Ascending aorta (tissue), 2 donors: ENCODE measurements around the gene PLPP3. TPM values are rescaled to one million over a fixed set of nuclear protein-coding genes. Genes with fewer than 3 reads are reported as not detected.

Experiments used
- DNase-seq, 2 donors: peaks; one replicate each; pipeline ENCODE4 v3.0.0-alpha.2; 2019; ENCODE audit warnings: low spot score in 2 of 2
- H3K27ac ChIP-seq, 2 donors: fragments of 200-600 bp; sonication (generic); one replicate each; pipeline ENCODE4 v1.5.1; 2016 to 2017; ENCODE audit warnings: mild to moderate bottlenecking in 1 of 2
- H3K27me3 ChIP-seq: fragments of 200-600 bp; sonication (generic); one replicate; pipeline ENCODE4 v1.5.1; 2017
- H3K36me3 ChIP-seq, 2 donors: fragments of 200-600 bp; sonication (generic); one replicate each; pipeline ENCODE4 v1.5.1; 2016
- H3K4me1 ChIP-seq, 2 donors: fragments of 200-600 bp; sonication (generic); one replicate each; pipeline ENCODE4 v1.5.1; 2016 to 2017; ENCODE audit warnings: mild to moderate bottlenecking in 1 of 2
- H3K4me3 ChIP-seq, 2 donors: fragments of 200-600 bp; sonication (generic); one replicate each; pipeline ENCODE4 v1.5.1; 2016 to 2017; ENCODE audit warnings: mild to moderate bottlenecking in 1 of 2
- H3K9me3 ChIP-seq, 2 donors: fragments of 200-600 bp; sonication (generic); one replicate each; pipeline ENCODE4 v1.5.1; 2016
- intact Hi-C: fragments of 100-400 bp; cut with DNase I; formaldehyde crosslinking; loops from one replicate; pipeline ENCODE4 v1.15.1; 2023
- total RNA-seq: library from RNA; depleted of rRNA; stranded (reverse); fragments of >200 nt; gene quantifications from one replicate; pipeline ENCODE4 v1.1.0, GENCODE V29; 2016
- TF ChIP-seq, protein P1 (sequence below), 3 experiments: fragments of 200-600 bp in 2 of 3; fragments of 450-650 bp in 1 of 3; sonication (generic) in 2 of 3; IDR thresholded peaks; one replicate each; pipeline ENCODE4 v1.5.1; 2016 to 2019; ENCODE audit warnings: antibody characterized with exemption in 3 of 3, mild to moderate bottlenecking in 1 of 3, moderate library complexity in 1 of 3

PLPP3 gene
- total RNA-seq, 1 donor from 2014 or later = 87.7 TPM

GRCh38 chr1:56457756-56458375 lies 121.5 kb downstream of the PLPP3 start:
- no peak overlapping the region for H3K27ac ChIP-seq
- no peak overlapping the region for H3K4me3 ChIP-seq
- H3K27me3 ChIP-seq = no peaks in the 10 kb centered on the region
- intact Hi-C loops = no loop called here
- no peak for DNase-seq
- TF ChIP-seq, protein P1, sequence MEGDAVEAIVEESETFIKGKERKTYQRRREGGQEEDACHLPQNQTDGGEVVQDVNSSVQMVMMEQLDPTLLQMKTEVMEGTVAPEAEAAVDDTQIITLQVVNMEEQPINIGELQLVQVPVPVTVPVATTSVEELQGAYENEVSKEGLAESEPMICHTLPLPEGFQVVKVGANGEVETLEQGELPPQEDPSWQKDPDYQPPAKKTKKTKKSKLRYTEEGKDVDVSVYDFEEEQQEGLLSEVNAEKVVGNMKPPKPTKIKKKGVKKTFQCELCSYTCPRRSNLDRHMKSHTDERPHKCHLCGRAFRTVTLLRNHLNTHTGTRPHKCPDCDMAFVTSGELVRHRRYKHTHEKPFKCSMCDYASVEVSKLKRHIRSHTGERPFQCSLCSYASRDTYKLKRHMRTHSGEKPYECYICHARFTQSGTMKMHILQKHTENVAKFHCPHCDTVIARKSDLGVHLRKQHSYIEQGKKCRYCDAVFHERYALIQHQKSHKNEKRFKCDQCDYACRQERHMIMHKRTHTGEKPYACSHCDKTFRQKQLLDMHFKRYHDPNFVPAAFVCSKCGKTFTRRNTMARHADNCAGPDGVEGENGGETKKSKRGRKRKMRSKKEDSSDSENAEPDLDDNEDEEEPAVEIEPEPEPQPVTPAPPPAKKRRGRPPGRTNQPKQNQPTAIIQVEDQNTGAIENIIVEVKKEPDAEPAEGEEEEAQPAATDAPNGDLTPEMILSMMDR (IDR thresholded peaks at IDR 0.05) = no peak
- H3K9me3 ChIP-seq = no peaks in the 10 kb centered on the region
- no peaks in the 10 kb centered on the region for H3K4me1 ChIP-seq
- no peaks in the 10 kb centered on the region for H3K36me3 ChIP-seq

DNA sequence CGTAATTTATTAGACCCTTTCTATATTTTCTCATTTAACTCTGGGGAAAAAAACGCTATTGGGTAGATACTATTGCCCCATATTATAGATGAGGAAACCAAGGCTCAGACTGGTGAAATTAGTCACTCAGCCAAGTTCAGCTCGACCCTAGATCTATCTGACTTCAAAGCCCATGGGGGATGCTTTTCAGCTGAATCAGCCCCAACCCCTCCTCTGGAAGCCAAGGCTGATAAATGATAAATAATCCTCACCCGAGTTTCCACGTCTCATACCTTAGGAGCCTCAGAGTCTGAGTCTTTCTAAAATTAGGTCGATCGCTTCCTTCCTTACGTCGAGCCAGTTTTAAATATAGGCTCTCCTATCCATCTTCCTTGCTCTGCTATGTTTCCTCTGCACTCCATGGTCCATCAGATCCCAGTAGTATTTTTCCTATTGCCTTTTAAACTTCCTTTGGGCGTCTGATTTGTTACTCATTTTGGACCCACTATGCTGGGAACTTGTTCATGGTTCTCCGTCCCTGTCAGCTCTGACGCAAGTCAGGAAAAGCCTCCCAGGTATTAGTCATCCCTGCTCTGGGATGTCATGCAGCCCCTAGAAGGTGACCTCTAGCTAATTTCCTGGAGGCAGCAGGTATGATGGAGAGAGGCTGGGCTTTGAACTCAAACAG lies 122.8 kb downstream of the PLPP3 start:
- Histone ChIP-seq H3K4me3 (no peak overlapping the region), H3K27ac (no peak overlapping the region), H3K27me3 (no peaks in the 10 kb centered on the region), H3K4me1 (peaks cover 0 to 4% of the 10 kb centered on the region in 2 donors), H3K9me3 (no peaks in the 10 kb centered on the region), H3K36me3 (no peaks in the 10 kb centered on the region)
- intact Hi-C loops = no loop called here
- DNase-seq = no peak
- TF ChIP-seq, protein P1 (IDR thresholded peaks at IDR 0.05) = no peak

- no peak for DNase-seq
- TF ChIP-seq, protein P1 (IDR thresholded peaks at IDR 0.05) = no peak
Measured at GRCh38 chr1:56453417-56454078, 125.8 kb downstream of the PLPP3 start.

DNA sequence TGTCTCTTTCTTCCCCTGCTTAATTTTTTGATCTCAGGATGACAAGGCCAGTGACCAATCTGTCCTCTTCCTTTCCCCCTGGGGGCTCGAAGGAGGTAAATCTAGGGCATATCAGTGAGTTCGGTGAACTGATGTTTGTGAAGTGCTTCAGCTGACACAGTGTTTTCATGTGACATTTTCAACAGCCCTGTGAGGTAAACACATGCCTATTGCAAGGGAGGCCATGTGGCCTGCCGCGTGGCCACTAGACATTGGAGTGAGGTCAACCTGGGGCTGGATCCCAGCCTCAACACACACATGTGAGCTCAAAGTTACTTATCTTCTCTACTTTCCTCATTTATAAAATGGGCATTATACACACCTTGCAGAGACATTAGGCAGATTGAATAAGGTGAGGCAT lies 126.3 kb downstream of the PLPP3 start:
- H3K36me3 ChIP-seq = no peaks in the 10 kb centered on the region
- no peak overlapping the region for H3K4me3 ChIP-seq
- H3K9me3 ChIP-seq = no peaks in the 10 kb centered on the region
- no peak overlapping the region for H3K27ac ChIP-seq
- intact Hi-C loops = no loop called here
- H3K27me3 ChIP-seq = no peaks in the 10 kb centered on the region
- no peak for DNase-seq
- TF ChIP-seq, protein P1 (IDR thresholded peaks at IDR 0.05) = no peak
- H3K4me1 ChIP-seq = peaks cover 0 to 4% of the 10 kb centered on the region in 2 donors

More at GRCh38 chr1:56453417-56454078, 125.8 kb downstream of the PLPP3 start:
- no peaks in the 10 kb centered on the region for H3K27me3 ChIP-seq
- intact Hi-C loops = no loop called here
- no peak overlapping the region for H3K27ac ChIP-seq
- H3K36me3 ChIP-seq = no peaks in the 10 kb centered on the region
- H3K4me3 ChIP-seq = no peak overlapping the region
- no peaks in the 10 kb centered on the region for H3K9me3 ChIP-seq
- H3K4me1 ChIP-seq = peaks cover 0 to 4% of the 10 kb centered on the region in 2 donors

DNA sequence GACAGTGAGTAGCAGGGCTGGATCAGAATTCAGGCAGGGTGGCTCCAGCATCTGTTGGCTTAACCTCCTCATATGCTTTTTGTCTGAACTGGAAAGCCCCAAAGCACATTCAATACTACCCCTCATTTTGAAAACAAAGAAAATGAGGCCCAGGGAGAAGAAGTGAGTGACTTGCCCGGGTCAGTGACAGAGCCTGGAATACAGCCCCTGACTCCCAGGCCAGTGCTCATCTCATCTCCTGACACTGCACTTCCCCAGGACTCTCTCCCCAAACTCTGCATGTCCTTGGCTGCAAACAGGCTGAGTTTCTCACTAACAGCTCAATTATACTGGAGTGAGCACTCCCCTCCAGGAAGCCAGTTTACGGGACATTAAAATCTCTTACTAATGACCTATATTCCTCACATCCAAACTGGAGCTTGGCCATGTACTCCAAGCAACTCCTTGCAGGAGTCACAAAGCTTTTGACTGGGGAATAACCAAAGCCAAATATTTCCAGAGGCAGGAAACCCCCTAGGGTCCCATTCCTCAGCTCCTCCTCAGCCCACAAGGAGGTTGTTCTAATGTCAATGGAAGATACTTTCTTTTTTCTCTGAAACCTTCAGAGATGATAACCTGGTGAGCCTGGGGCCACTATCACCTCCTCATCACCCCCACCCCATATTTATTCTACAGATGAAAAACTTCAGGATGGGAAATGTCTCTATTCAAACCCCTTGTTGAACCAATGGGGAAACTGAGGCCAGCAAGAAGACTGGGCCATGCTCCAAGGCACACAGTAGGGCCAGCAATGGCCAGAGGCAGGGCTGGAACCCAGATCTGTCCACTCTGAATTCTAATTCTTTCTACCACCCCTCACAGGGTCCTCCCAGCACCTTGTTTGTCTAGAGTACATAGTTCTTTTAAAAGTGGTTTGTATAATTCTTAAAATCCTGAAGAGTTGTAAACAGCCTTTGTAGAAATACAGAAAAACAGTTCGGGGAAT lies 127.0 kb downstream of the PLPP3 start:
- TF ChIP-seq, protein P1 (IDR thresholded peaks at IDR 0.05) = no peak
- Histone ChIP-seq H3K36me3 (no peaks in the 10 kb centered on the region), H3K4me1 (peaks cover under 1 to 8% of the 10 kb centered on the region in 2 donors), H3K27ac (no peak overlapping the region), H3K4me3 (no peak overlapping the region), H3K9me3 (no peaks in the 10 kb centered on the region), H3K27me3 (no peaks in the 10 kb centered on the region)
- intact Hi-C loops = no loop called here
- DNase-seq = no peak
